PC-9 (cell line): ENCODE measurements around the gene CAP2. TPM values are rescaled to one million over a fixed set of nuclear protein-coding genes. Genes with fewer than 3 reads are reported as not detected.

Experiments
- Bru-seq: library from RNA; stranded (reverse); fragments of 400-500 nt; gene quantifications from one replicate; lab custom pipeline; 2021; lab: Mats Ljungman, UMichigan
- BruChase-seq, 2 experiments: library from RNA; stranded (reverse); fragments of 400-500 nt; gene quantifications; one replicate each; lab custom pipeline; 2021; lab: Mats Ljungman, UMichigan
- BruUV-seq: library from RNA; stranded (reverse); fragments of 400-500 nt; replicated peaks from 2 replicates; lab custom pipeline; 2021; lab: Mats Ljungman, UMichigan
- CTCF ChIA-PET: fragments of 300-600 bp; sonication (Branson Sonifier 250); formaldehyde crosslinking; loops from one replicate; lab custom pipeline; 2022; ENCODE audit warnings: antibody characterized with exemption; lab: Charles Lee
- POLR2A ChIA-PET: fragments of 300-600 bp; sonication (Branson Sonifier 250); formaldehyde crosslinking; loops from one replicate; lab custom pipeline; 2022; ENCODE audit warnings: antibody characterized with exemption; ENCODE audit not compliant: unreplicated experiment; lab: Charles Lee
- DNase-seq, 2 experiments: peaks; one replicate each; pipeline versions ENCODE4 v3.0.0 to v3.0.0-alpha.2; 2015 to 2022; ENCODE audit warnings: mixed read lengths in 1 of 2
- H2AFZ ChIP-seq: fragments of 200-600 bp; sonication (generic); 2 replicates; pipeline ENCODE4 v1.8.1; 2017; ENCODE audit warnings: antibody characterized with exemption
- H3F3A ChIP-seq: fragments of 200-600 bp; sonication (generic); 2 replicates; pipeline ENCODE4 v1.8.1; 2017; ENCODE audit warnings: antibody characterized with exemption, mild to moderate bottlenecking, low read depth; ENCODE audit not compliant: insufficient read depth
- H3K27ac ChIP-seq: fragments of 200-600 bp; sonication (generic); 2 replicates; pipeline ENCODE4 v1.6.1; 2016; ENCODE audit warnings: mixed run types
- H3K27me3 ChIP-seq: fragments of 200-600 bp; sonication (generic); 2 replicates; pipeline ENCODE4 v1.6.1; 2016; ENCODE audit warnings: low read depth, mixed run types; ENCODE audit not compliant: insufficient read depth
- H3K36me3 ChIP-seq: fragments of 200-600 bp; sonication (generic); 2 replicates; pipeline ENCODE4 v1.6.1; 2016; ENCODE audit warnings: low read depth, mixed run types
- H3K4me1 ChIP-seq: fragments of 200-600 bp; sonication (generic); replicated peaks from 2 replicates; pipeline ENCODE4 v1.6.1; 2016; ENCODE audit warnings: mixed run types; ENCODE audit not compliant: insufficient read depth
- H3K4me2 ChIP-seq: fragments of 200-600 bp; sonication (generic); 2 replicates; pipeline ENCODE4 v1.6.1; 2017; ENCODE audit warnings: mixed run types
- H3K4me3 ChIP-seq: fragments of 200-600 bp; sonication (generic); 2 replicates; pipeline ENCODE4 v1.6.1; 2016; ENCODE audit warnings: mixed run types
- H3K79me2 ChIP-seq: fragments of 200-600 bp; sonication (generic); 2 replicates; pipeline ENCODE4 v1.6.1; 2017; ENCODE audit warnings: low read depth, mixed run types
- H3K9me2 ChIP-seq: fragments of 200-600 bp; sonication (generic); 2 replicates; pipeline ENCODE4 v1.8.1; 2017; ENCODE audit warnings: mild to moderate bottlenecking; ENCODE audit not compliant: insufficient read depth
- H3K9me3 ChIP-seq: fragments of 200-600 bp; sonication (generic); 2 replicates; pipeline ENCODE4 v1.8.1; 2016; ENCODE audit warnings: low read depth; ENCODE audit not compliant: insufficient read depth
- H4K20me1 ChIP-seq: fragments of 200-600 bp; sonication (generic); 2 replicates; pipeline ENCODE4 v1.8.1; 2017; ENCODE audit not compliant: insufficient read depth
- EZH2 ChIP-seq: fragments of 200-600 bp; sonication (generic); IDR thresholded peaks from 2 replicates; pipeline ENCODE4 v1.8.0; 2017; ENCODE audit warnings: antibody characterized with exemption, low read depth
- intact Hi-C: fragments of 100-400 bp; cut with micrococcal nuclease; formaldehyde crosslinking; loops from one replicate; pipeline ENCODE4 v1.10.0; 2022; ENCODE audit not compliant: unreplicated experiment
- long read RNA-seq: library from polyadenylated mRNA; stranded (forward); transcript quantifications from one replicate; pipeline ENCODE4 v2.0.0, GENCODE V29; 2022
- total RNA-seq: library from RNA; stranded (reverse); gene quantifications from 2 replicates; pipeline ENCODE4 v1.2.3, GENCODE V29; 2021
- TF ChIP-seq, protein P1 (sequence below): fragments of 200-600 bp; sonication (generic); conservative IDR thresholded peaks from 2 replicates; pipeline ENCODE4 v1.6.1; 2017; ENCODE audit warnings: mixed run types, antibody characterized with exemption, mild to moderate bottlenecking, moderate library complexity

The CAP2 gene, protein sequence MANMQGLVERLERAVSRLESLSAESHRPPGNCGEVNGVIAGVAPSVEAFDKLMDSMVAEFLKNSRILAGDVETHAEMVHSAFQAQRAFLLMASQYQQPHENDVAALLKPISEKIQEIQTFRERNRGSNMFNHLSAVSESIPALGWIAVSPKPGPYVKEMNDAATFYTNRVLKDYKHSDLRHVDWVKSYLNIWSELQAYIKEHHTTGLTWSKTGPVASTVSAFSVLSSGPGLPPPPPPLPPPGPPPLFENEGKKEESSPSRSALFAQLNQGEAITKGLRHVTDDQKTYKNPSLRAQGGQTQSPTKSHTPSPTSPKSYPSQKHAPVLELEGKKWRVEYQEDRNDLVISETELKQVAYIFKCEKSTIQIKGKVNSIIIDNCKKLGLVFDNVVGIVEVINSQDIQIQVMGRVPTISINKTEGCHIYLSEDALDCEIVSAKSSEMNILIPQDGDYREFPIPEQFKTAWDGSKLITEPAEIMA
- total RNA-seq = 10.0 and 12.0 TPM in 2 replicates
- Bru-seq, nascent RNA = percentile 82 among the genes with signal in this experiment
- BruChase-seq, experiment 1, labeled RNA remaining after a 2-hour chase = percentile 76 among the genes with signal in this experiment
- percentile 62 among the genes with signal in this experiment for BruChase-seq, experiment 2, labeled RNA remaining after a 6-hour chase
- long read RNA-seq, partial matches to known transcripts = 3 of 16 reads
- long read RNA-seq, other reads (novel, unspliced or antisense) = 8 of 16 reads

DNA sequence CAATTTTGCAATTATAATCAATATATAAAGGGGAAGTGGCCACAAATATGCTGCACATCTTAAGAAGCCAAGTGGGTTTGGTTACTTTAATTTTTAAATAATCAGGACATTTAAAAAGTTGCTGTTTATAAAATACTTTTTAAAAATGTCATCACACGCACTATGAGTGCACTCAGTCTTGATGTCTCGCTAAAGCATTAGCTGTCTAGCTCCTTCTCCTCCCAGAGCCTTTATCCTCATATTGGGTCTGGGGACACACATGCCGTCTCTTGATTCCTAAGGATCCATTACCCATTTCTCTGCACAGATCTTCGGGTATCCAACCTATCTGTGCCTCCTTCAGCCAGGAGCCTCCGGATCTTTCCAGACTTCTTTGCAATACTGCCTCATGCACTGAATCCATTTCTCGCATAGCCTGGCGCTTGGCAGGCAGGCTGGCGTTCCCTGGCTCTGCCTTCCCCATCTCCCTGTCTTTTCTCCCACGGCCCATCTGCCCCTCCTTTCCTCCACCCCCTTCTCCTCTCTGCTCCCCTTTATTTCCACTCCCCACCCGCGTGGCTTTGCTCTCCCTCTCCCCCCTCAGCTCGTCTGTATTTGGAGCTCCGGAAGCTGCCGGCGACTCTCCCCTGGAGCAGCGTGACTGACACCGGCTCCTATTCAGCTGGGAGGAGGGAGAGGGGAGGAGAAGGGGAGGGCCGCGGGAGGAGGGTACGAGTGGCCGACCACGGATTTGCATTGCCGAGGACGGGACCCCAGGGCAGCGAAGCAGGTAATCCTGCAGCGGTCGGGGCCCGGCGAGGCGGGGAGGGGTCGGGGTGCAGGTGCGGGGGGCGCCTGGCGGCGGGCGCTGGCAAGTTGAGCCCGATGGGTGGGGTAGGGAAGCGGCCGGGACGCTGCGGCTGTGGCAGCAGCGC is at the start of gene CAP2:
CAP2 (plus strand) TSS at position 618 of the 914 bp plus-strand sequence. CDS start 27,961 bp downstream, outside the sequence.
- Histone ChIP-seq H3K9me2 (no peaks in the 10 kb centered on the region), H3K27me3 (no peaks in the 10 kb centered on the region), H3K4me3 (peak within 1 kb of the TSS; percentile 74), H3K36me3 (no peaks in the 10 kb centered on the region), H2AFZ (peak within 1 kb of the TSS; percentile 84), H3K9me3 (no peaks in the 10 kb centered on the region), H3K79me2 (peaks cover 29% of the 10 kb centered on the region), H3K4me1 (peaks cover 37% of the 10 kb centered on the region), H3K4me2 (peak within 1 kb of the TSS; percentile 93), H3F3A (no peaks in the 10 kb centered on the region; the same call in 1 of the 2 replicates), H4K20me1 (no peaks in the 10 kb centered on the region), H3K27ac (peak within 1 kb of the TSS; percentile 50)
- DNase-seq = peak; percentile 45 to 74
- intact Hi-C loops = loop anchor here (1.0 to 10.0 kb wide), 2 partner anchors 25 to 668 kb away; no protein-coding TSS in a partner anchor
- TF ChIP-seq EZH2 = no peak
- TF ChIP-seq, protein P1, sequence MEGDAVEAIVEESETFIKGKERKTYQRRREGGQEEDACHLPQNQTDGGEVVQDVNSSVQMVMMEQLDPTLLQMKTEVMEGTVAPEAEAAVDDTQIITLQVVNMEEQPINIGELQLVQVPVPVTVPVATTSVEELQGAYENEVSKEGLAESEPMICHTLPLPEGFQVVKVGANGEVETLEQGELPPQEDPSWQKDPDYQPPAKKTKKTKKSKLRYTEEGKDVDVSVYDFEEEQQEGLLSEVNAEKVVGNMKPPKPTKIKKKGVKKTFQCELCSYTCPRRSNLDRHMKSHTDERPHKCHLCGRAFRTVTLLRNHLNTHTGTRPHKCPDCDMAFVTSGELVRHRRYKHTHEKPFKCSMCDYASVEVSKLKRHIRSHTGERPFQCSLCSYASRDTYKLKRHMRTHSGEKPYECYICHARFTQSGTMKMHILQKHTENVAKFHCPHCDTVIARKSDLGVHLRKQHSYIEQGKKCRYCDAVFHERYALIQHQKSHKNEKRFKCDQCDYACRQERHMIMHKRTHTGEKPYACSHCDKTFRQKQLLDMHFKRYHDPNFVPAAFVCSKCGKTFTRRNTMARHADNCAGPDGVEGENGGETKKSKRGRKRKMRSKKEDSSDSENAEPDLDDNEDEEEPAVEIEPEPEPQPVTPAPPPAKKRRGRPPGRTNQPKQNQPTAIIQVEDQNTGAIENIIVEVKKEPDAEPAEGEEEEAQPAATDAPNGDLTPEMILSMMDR = no peak
- ChIA-PET CTCF (interaction anchor here (0.6 kb wide), 1 partner anchor 11 kb away, joined by 3 read pairs; no protein-coding TSS in a partner anchor), POLR2A (interaction anchor here (0.6 to 1.7 kb wide), 8 partner anchors 25 to 1257 kb away, joined by 3 to 33 read pairs (median 12); no protein-coding TSS in a partner anchor)
- BruUV-seq = TSS peak; percentile 72

DNA sequence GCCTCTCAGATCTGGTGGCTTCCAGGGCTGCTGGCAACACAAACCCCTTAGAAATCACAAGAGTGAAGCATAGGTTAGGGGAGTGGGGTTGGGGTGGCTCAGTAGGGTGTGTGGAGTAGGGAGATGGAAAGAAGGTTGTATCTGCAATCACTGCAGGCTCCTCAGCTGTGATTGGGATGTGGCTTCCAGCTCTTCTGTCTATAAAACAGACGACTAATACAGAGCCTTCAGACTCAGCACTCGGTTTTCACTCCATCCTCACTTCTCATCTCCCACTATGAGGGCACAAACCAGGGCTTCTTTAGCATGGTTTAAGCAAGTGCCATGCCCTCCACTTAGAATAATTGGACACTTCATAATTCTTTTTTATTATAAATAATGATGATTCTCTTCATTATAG is 46.4 kb upstream of the CAP2 start:
- no peak overlapping the region for H3K27ac ChIP-seq
- DNase-seq = no peak
- H3K4me2 ChIP-seq = no peak overlapping the region
- TF ChIP-seq, protein P1 = no peak
- TF ChIP-seq EZH2 = no peak
- H3K36me3 ChIP-seq = no peaks in the 10 kb centered on the region
- H3K9me3 ChIP-seq = no peaks in the 10 kb centered on the region; the same call in 1 of the 2 replicates
- intact Hi-C loops = no loop called here
- H4K20me1 ChIP-seq = no peaks in the 10 kb centered on the region
- no peaks in the 10 kb centered on the region for H3K9me2 ChIP-seq
- H3K27me3 ChIP-seq = no peaks in the 10 kb centered on the region
- no TSS peak for BruUV-seq
- POLR2A ChIA-PET = no interaction called here
- H2AFZ ChIP-seq = no peak overlapping the region
- no peak overlapping the region for H3K4me3 ChIP-seq
- CTCF ChIA-PET = no interaction called here
- no peaks in the 10 kb centered on the region for H3K79me2 ChIP-seq
- H3F3A ChIP-seq = no peaks in the 10 kb centered on the region
- no peaks in the 10 kb centered on the region for H3K4me1 ChIP-seq
